ENCODE results near the gene RASGRF2.

The RASGRF2 gene

DNA sequence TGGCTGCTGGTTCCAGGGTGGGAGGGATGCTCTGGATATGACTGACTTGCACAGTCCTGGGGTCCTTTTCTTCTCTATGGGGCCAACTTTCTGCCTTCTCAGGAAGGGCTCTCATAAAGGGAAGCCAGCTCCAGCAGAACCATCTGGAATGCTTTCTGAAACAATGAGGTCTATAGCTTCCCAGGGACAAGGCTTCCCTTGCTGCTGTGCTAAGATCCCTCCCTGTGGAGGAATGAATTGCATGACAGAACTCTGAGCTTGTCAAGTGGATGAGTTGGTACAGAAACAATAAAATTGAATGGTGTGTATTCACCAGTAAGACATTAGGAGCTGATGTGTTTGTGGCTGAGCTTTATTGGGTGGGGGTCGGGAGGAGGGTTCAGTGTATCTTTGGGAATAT lies 292.7 kb downstream of the RASGRF2 start:
- TF ChIP-seq, protein P1, sequence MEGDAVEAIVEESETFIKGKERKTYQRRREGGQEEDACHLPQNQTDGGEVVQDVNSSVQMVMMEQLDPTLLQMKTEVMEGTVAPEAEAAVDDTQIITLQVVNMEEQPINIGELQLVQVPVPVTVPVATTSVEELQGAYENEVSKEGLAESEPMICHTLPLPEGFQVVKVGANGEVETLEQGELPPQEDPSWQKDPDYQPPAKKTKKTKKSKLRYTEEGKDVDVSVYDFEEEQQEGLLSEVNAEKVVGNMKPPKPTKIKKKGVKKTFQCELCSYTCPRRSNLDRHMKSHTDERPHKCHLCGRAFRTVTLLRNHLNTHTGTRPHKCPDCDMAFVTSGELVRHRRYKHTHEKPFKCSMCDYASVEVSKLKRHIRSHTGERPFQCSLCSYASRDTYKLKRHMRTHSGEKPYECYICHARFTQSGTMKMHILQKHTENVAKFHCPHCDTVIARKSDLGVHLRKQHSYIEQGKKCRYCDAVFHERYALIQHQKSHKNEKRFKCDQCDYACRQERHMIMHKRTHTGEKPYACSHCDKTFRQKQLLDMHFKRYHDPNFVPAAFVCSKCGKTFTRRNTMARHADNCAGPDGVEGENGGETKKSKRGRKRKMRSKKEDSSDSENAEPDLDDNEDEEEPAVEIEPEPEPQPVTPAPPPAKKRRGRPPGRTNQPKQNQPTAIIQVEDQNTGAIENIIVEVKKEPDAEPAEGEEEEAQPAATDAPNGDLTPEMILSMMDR (IDR thresholded peaks at IDR 0.05): no peak

DNA sequence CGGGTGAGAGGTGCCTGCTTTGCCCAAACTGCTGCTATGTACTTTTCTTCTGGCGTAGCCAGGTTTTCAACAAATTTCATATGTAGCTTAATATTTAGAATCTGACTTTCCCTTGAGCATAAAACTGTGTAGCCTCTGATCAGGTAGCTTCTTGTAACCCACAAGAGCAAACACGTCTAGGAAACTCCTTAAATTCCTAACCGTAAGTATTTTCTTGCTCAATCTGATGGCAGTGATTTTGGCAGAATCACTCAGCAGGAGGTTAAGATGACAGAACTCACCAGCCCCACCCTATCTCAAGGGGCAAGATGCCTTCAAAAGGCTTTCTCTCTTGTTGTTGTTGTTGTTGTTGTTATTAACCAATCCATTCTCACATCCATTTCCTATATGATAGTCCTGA lies 293.7 kb downstream of the RASGRF2 start:
- TF ChIP-seq, protein P1 (IDR thresholded peaks at IDR 0.05): no peak

DNA sequence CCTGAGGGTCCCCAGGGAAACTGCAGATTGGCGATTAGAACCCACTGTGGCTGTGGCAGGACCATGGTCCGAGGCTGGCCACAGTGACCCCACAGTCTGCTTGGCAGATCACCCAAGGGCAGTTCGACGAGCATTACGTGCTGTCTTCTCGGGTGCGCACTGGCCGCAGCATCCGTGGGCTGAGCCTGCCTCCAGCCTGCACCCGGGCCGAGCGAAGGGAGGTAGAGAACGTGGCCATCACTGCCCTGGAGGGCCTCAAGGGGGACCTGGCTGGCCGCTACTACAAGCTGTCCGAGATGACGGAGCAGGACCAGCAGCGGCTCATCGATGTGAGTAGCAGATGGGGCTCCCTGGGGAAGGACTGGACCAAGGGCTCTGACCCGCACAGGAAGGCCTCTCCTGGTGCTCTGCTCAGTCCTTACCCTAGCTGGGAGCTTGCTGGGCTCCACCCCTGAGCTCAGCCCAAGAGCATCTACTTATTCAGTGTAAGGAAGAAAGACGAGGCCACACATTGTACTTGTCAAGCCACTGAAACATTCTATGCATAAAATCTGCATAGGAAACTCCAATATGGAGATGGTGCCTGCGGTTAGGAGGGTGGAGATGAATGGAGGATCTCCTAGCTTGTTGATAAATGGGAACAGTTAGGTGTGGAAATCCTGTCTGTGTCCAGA lies 294.9 kb downstream of the RASGRF2 start:
- TF ChIP-seq, protein P1 (IDR thresholded peaks at IDR 0.05): no peak

DNA sequence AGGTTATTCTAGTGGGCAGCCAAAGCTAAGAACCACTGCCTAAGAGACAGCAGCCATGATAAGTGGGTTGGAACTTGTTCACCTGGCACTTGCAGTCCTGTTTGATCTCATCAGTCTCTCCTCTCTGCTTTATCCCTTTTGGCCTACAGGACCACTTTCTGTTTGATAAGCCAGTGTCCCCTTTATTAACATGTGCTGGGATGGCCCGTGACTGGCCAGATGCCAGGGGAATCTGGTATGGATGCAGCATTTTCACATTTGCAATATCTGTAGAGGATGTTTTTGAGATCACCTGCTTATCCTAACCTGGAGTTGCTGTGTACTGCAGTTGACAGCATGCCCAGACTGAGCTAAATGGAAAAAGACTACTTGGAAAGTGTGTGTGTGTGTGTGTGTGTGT lies 296.6 kb downstream of the RASGRF2 start:
- TF ChIP-seq, protein P1 (IDR thresholded peaks at IDR 0.05): no peak

DNA sequence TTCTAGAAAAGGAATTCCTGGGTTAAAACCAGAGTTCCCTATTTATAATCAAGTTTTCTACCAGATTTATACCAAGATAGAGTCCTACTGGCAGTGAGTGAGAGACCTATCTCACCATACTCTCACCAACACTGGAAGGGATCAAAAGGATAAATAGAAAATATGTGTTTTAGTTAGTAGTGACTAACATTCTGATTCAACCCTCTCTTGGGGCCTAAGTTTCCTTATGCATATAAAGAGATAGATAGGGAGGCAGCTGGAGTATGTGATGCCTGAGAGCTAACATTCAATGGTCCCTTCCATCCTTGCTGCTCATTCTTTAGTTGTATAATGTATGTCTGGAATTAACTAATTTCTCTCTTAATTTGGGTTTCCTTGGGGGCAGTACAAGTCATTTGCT lies 304.9 kb downstream of the RASGRF2 start:
- TF ChIP-seq, protein P1 (IDR thresholded peaks at IDR 0.05): no peak

DNA sequence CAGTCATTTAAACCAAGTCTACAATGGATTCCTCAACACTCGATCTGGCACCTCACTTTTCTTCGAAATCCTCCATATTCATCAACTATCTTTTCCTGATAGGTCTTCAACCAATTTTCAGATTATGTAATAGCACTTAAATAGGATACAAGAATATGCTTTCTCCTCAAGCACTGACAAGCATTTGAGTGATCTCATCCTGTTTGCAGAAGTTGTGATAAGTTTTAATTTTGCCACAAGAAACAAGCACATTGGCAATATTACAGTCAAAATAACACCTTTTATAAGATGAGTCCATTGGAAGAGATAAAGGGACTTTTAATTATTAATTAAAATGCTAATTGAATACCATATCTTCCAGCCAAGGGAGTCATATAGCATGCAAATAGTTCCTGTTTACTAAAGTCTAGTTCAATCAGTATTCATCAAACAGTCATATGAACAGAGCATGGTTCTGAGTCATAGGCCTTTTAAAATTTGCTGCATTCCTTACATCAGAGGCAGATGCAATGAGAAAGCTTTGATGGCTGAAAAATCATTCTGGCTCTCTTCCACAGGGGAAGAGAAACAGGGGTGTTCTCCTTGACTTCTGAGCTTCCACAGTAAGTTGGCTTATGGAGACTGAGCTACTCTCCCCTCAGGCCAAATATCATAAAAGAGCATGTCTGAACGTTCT lies 308.5 kb downstream of the RASGRF2 start:
- TF ChIP-seq, protein P1 (IDR thresholded peaks at IDR 0.05): no peak

DNA sequence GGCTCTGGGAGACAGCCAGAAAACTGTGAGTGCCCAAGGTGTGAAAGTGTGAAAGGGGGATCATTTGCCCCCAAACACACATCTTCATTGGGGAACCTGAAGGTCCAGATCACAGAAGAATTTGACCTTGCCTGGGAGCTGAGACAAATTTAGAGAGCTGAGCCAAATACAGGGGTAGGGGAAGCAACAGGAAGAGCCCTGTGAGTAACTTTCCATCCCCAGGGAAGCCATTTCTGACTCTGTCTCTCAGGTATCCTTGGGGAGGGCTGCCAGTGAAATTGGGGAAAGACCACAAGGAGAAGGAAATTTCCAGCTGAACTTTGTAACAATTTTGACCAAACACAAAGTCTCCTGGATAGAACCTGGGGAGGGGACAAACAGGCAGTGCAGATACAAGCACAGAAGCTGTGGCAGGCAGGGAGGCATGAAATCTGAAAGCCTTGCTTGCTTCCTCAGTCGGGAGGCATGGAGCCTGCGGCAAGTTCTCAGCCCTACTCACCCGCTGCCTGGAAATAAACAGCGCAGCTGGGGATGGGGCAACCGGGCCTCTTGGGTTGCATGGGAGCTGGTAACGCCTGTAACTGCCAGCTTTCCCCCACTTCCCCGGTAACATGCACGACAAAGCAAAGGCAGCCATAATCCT lies 309.7 kb downstream of the RASGRF2 start:
- TF ChIP-seq, protein P1 (IDR thresholded peaks at IDR 0.05): no peak
